K562 (cell line): ENCODE data around the gene DBP. TPM values are rescaled to one million over a fixed set of nuclear protein-coding genes. Genes with fewer than 3 reads are reported as not detected.

Source experiments
- ATAC-seq: fragments of 200-7000 bp; cut with Tn5 transposase; 3 replicates; pipeline ENCODE4 v1.9.1; 2020; ENCODE audit warnings: moderate library complexity
- BruUV-seq: library from RNA; stranded (reverse); fragments of 400-500 nt; replicated peaks from 2 replicates; lab custom pipeline; 2021; lab: Mats Ljungman, UMichigan
- CTCF ChIA-PET: fragments of 300-600 bp; formaldehyde crosslinking; extraction: SDS; loops from one replicate; lab custom pipeline; 2021; ENCODE audit warnings: low intra/inter-chr PET ratio; lab: Yijun Ruan, JAX
- POLR2A ChIA-PET: fragments of 300-600, 350-650 bp; sonication (Branson Sonifier 250); formaldehyde crosslinking; extraction: SDS; loops from one replicate; lab custom pipeline; 2021; ENCODE audit warnings: antibody characterized with exemption, inconsistent platforms; lab: Yijun Ruan, JAX
- DNase-seq, 4 experiments: peaks; one replicate each; pipeline versions ENCODE4 v3.0.0 to v3.0.0-alpha.2; 2011 to 2018; ENCODE audit warnings: low spot score in 3 of 4, mixed read lengths in 3 of 4; ENCODE audit errors: extremely low read depth in 1 of 4
- FAIRE-seq: peaks from 2 replicates; lab custom pipeline; 2011; peaks lifted over from hg19 to GRCh38; lab: Jason Lieb, UNC
- H2AFZ ChIP-seq: 2 replicates; pipeline ENCODE4 v1.6.0; 2011; ENCODE audit warnings: low read depth, low read length, control low read depth, inconsistent platforms
- H3K27ac ChIP-seq: fragments of 200-600 bp; 3 replicates; pipeline ENCODE4 v1.8.0; 2011; ENCODE audit warnings: low read depth, mild to moderate bottlenecking, control low read depth, inconsistent platforms, low read length, moderate library complexity, mixed read lengths; ENCODE audit errors: extremely low read depth
- H3K27me3 ChIP-seq, 2 experiments: fragments of 300-600 bp in 1 of 2; 2 replicates in 1 of 2; 3 replicates in 1 of 2; pipeline versions ENCODE4 v1.6.0 to v1.8.0; 2011; ENCODE audit warnings: inconsistent platforms in 2 of 2, low read length in 2 of 2, mild to moderate bottlenecking in 1 of 2, mixed read lengths in 1 of 2, moderate library complexity in 1 of 2; ENCODE audit not compliant: control insufficient read depth in 2 of 2, insufficient read depth in 2 of 2
- H3K36me3 ChIP-seq: fragments of 300-600 bp; 3 replicates; pipeline ENCODE4 v1.8.0; 2011; ENCODE audit warnings: mild to moderate bottlenecking, low read length, inconsistent platforms; ENCODE audit not compliant: control insufficient read depth, insufficient read depth
- H3K4me1 ChIP-seq, 2 experiments: fragments of 200-600 bp in 1 of 2; replicated peaks in 1 of 2; 2 replicates in 1 of 2; 3 replicates in 1 of 2; pipeline versions ENCODE4 v1.5.1 to v1.8.0; 2011; ENCODE audit warnings: inconsistent platforms in 2 of 2, low read length in 2 of 2, mild to moderate bottlenecking in 1 of 2, mixed read lengths in 1 of 2, moderate library complexity in 1 of 2; ENCODE audit not compliant: control insufficient read depth in 2 of 2, insufficient read depth in 2 of 2
- H3K4me2 ChIP-seq: 2 replicates; pipeline ENCODE4 v1.6.1; 2011; ENCODE audit warnings: low read length, control low read depth, inconsistent platforms, mixed read lengths; ENCODE audit not compliant: insufficient read depth
- H3K4me3 ChIP-seq: fragments of 200-600 bp; sonication (generic), shearing (Covaris generic); 2 replicates; pipeline ENCODE4 v1.5.1; 2016; ENCODE audit warnings: control low read depth, inconsistent platforms
- H3K79me2 ChIP-seq: fragments of 200-600 bp; 3 replicates; pipeline ENCODE4 v1.8.0; 2011; ENCODE audit warnings: low read length, inconsistent platforms; ENCODE audit not compliant: control insufficient read depth, insufficient read depth
- H3K9ac ChIP-seq, 2 experiments: 2 replicates each; pipeline versions ENCODE4 v1.6.0 to v1.6.1; 2011; ENCODE audit warnings: low read depth in 2 of 2, low read length in 2 of 2, control low read depth in 1 of 2, inconsistent platforms in 1 of 2, mild to moderate bottlenecking in 1 of 2, mixed read lengths in 1 of 2; ENCODE audit not compliant: insufficient read depth in 1 of 2
- H3K9me1 ChIP-seq: one replicate; pipeline ENCODE4 v1.6.0; 2011; ENCODE audit warnings: inconsistent platforms, mild to moderate bottlenecking, low read length, moderate library complexity; ENCODE audit not compliant: control insufficient read depth, insufficient read depth
- H3K9me3 ChIP-seq: replicated peaks from 2 replicates; pipeline ENCODE4 v1.5.1; 2011; ENCODE audit warnings: low read depth, low read length, inconsistent platforms; ENCODE audit not compliant: control insufficient read depth, insufficient read depth
- H4K20me1 ChIP-seq: replicated peaks from 2 replicates; pipeline ENCODE4 v1.6.1; 2011; ENCODE audit warnings: low read length, inconsistent platforms, mixed read lengths; ENCODE audit not compliant: control insufficient read depth, insufficient read depth
- ELF4 ChIP-seq: fragments of 450-650 bp; formaldehyde crosslinking; IDR thresholded peaks from 2 replicates; pipeline ENCODE4 v1.4.0; 2022; ENCODE audit warnings: missing genetic modification characterization
- MLLT1 ChIP-seq, 2 experiments: fragments of 450-650 bp; IDR thresholded peaks; 2 replicates each; pipeline ENCODE4 v1.6.1; 2016
- PATZ1 ChIP-seq: fragments of 250-450 bp; sonication (Bioruptor Pico); IDR thresholded peaks from 2 replicates; pipeline ENCODE4 v1.5.0; 2020; ENCODE audit warnings: mild to moderate bottlenecking, borderline replicate concordance
- POLR2A ChIP-seq: fragments of 450-650 bp; conservative IDR thresholded peaks from 2 replicates; pipeline ENCODE4 v1.6.1; 2016
- POLR2H ChIP-seq: IDR thresholded peaks from 2 replicates; pipeline ENCODE4 v1.6.1; 2016; ENCODE audit warnings: missing genetic modification characterization, low read depth, mild to moderate bottlenecking, control low read depth, missing compliant biosample characterization, moderate library complexity
- RBFOX2 ChIP-seq: fragments of 200-400 bp; formaldehyde crosslinking; IDR thresholded peaks from 2 replicates; pipeline ENCODE4 v1.6.1; 2017; ENCODE audit warnings: low read depth, mild to moderate bottlenecking, low read length, moderate library complexity
- SIRT6 ChIP-seq: IDR thresholded peaks from one replicate; pipeline ENCODE4 v1.6.1; 2012; ENCODE audit warnings: low read depth, mild to moderate bottlenecking, control low read depth, inconsistent platforms, low read length, moderate library complexity
- SNIP1 ChIP-seq: fragments of 450-650 bp; IDR thresholded peaks from 2 replicates; pipeline ENCODE4 v1.7.1; 2017; ENCODE audit warnings: low read depth, mild to moderate bottlenecking
- XRCC5 ChIP-seq: fragments of 200-400 bp; formaldehyde crosslinking; IDR thresholded peaks from 2 replicates; pipeline ENCODE4 v1.6.1; 2017; ENCODE audit warnings: low read depth, mild to moderate bottlenecking, low read length
- ZBTB43 ChIP-seq: sonication (generic); formaldehyde crosslinking; IDR thresholded peaks from 2 replicates; pipeline ENCODE4 v1.8.0; 2023; ENCODE audit warnings: mild to moderate bottlenecking, missing genetic modification reagents
- ZNF609 ChIP-seq: sonication (generic); formaldehyde crosslinking; IDR thresholded peaks from 2 replicates; pipeline ENCODE4 v1.8.1; 2023; ENCODE audit warnings: missing genetic modification reagents, mild to moderate bottlenecking, borderline replicate concordance
- WGBS: fragments of 100-300 bp; shearing (Covaris generic); methylation state at CpG from one replicate; pipeline ENCODE4 v1.1.6; 2016; ENCODE audit warnings: low coverage, mixed read lengths; ENCODE audit not compliant: insufficient coverage; ENCODE audit errors: missing lambda C conversion rate; 5-methylcytosine and 5-hydroxymethylcytosine counted together
- in situ Hi-C: fragments of 300-500 bp; cut with MboI; formaldehyde crosslinking; loops from 4 replicates; pipeline ENCODE4 v1.15.0; 2018; ENCODE audit warnings: inconsistent platforms, mixed read lengths
- intact Hi-C: fragments of 100-400 bp; cut with micrococcal nuclease; formaldehyde crosslinking; loops from 2 replicates; pipeline ENCODE4 v1.14.2; 2022
- polyA plus RNA-seq, 8 experiments: library from polyadenylated mRNA; depleted of rRNA in 4 of 8; stranded (reverse) in 5 of 8; unstranded in 3 of 8; fragments of >200 nt; fragmentation: Nextera tagmentation in 2 of 8; fragmentation: Illumina TruSeq in 1 of 8; extraction: Ambion mirVana in 2 of 8; extraction: Trizol in 1 of 8; gene quantifications; 2 replicates each; pipeline versions ENCODE4 v1.2.1 to v1.2.3, GENCODE V29; 2011 to 2014; ENCODE audit warnings: inconsistent platforms in 1 of 8, missing spikeins in 1 of 8
- total RNA-seq, 7 experiments: library from RNA; depleted of rRNA in 6 of 7; stranded (reverse); fragments of >200 nt in 6 of 7; fragmentation: Illumina TruSeq in 2 of 7; extraction: Trizol in 2 of 7; gene quantifications; 2 replicates each; pipeline versions ENCODE4 v1.2.1 to v1.2.3, GENCODE V29; 2011 to 2021; ENCODE audit warnings: low replicate concordance in 1 of 7

Gene DBP
- total and polyA plus RNA-seq, 9 of the 15 experiments (the other 6 are each of a cell fraction or from before 2014, with no cell fraction given) = 0.25 to 5.5 (median 1.8) TPM

- in situ Hi-C loops = no loop called here
- Histone ChIP-seq H2AFZ (no peak overlapping the region), H3K27me3 (no peaks in the 10 kb centered on the region), H3K27ac (no peak overlapping the region), H3K9me1 (peaks cover 11% of the 10 kb centered on the region), H3K79me2 (peaks cover 44% of the 10 kb centered on the region), H3K36me3 (peaks cover 38% of the 10 kb centered on the region; the same call in 2 of the 3 replicates), H3K9ac (peak overlapping the region; percentile 94), H3K9me3 (no peaks in the 10 kb centered on the region), H3K4me3 (peak overlapping the region; percentile 64), H4K20me1 (peaks cover 37% of the 10 kb centered on the region), H3K4me2 (peak overlapping the region; percentile 91), H3K4me1 (peaks cover 30 to 60% of the 10 kb centered on the region in 2 experiments; a peak in 4 of 5 replicates)
- WGBS = 62% methylated on average over 12 of the region's 12 CpGs
- ATAC-seq (no peak), FAIRE-seq (no peak), DNase-seq (peak in 1 of 4 experiments; percentile 14)
- intact Hi-C loops = no loop called here
- CTCF ChIA-PET = no interaction called here
- BruUV-seq = no TSS peak
- POLR2A ChIA-PET = interaction anchor here (0.6 to 4.7 kb wide), 20 partner anchors 8 to 974 kb away, joined by 3 to 85 read pairs (median 4); partner anchors contain the start of gene SPACA4
- TF ChIP-seq POLR2H = 0 out of 2 replicates have a peak, but pooled peaks have one; percentile 25
- TF ChIP-seq MLLT1 (IDR thresholded peaks at IDR 0.05) = no peak
- no peak for TF ChIP-seq SNIP1
- TF ChIP-seq ELF4 (CRISPR knock-in tag) = no peak
- no peak for TF ChIP-seq XRCC5
- TF ChIP-seq POLR2A = 0 out of 2 replicates have a peak, but pooled peaks have one; percentile 10
- no peak for TF ChIP-seq SIRT6
- no peak for TF ChIP-seq ZBTB43
- TF ChIP-seq PATZ1 (CRISPR knock-in tag) = no peak
- peak; percentile 72 for TF ChIP-seq RBFOX2
- no peak for TF ChIP-seq ZNF609 (CRISPR knock-in tag)
Observed at GRCh38 chr19:48616491-48617056, 20.6 kb downstream of the DBP start.
